Fibroblast of mammary gland (primary cell): ENCODE data around the gene ATF7IP2.

ENCODE experiments used
- DNase-seq: peaks from one replicate; pipeline ENCODE4 v3.0.0-alpha.2; 2010; ENCODE audit warnings: low read depth
- H3K4me3 ChIP-seq: 2 replicates; pipeline ENCODE4 v1.5.1; 2011; ENCODE audit warnings: low read depth, mild to moderate bottlenecking, low read length, moderate library complexity; ENCODE audit not compliant: control insufficient read depth
- CTCF ChIP-seq: conservative IDR thresholded peaks from 2 replicates; pipeline ENCODE4 v1.5.1; 2011; ENCODE audit warnings: low read depth, low read length, inconsistent platforms; ENCODE audit not compliant: control insufficient read depth, insufficient read depth

Gene ATF7IP2

GRCh38 chr16:10367616-10368188 lies 18.2 kb upstream of the ATF7IP2 start:
- no peak overlapping the region for H3K4me3 ChIP-seq
- no peak for DNase-seq
- TF ChIP-seq CTCF, result no peak

- TF ChIP-seq CTCF, result no peak
- H3K4me3 ChIP-seq, result no peak overlapping the region
- no peak for DNase-seq
Measured at GRCh38 chr16:10368969-10369551, 16.8 kb upstream of the ATF7IP2 start.

GRCh38 chr16:10370096-10370726 lies 15.7 kb upstream of the ATF7IP2 start:
- TF ChIP-seq CTCF, result no peak
- no peak overlapping the region for H3K4me3 ChIP-seq
- DNase-seq, result no peak

GRCh38 chr16:10371592-10371991 lies 14.3 kb upstream of the ATF7IP2 start:
- TF ChIP-seq CTCF, result no peak
- H3K4me3 ChIP-seq, result no peak overlapping the region
- no peak for DNase-seq

- no peak overlapping the region for H3K4me3 ChIP-seq
- DNase-seq, result no peak
- TF ChIP-seq CTCF, result no peak
Measured at GRCh38 chr16:10373556-10373955, 12.3 kb upstream of the ATF7IP2 start.

DNA sequence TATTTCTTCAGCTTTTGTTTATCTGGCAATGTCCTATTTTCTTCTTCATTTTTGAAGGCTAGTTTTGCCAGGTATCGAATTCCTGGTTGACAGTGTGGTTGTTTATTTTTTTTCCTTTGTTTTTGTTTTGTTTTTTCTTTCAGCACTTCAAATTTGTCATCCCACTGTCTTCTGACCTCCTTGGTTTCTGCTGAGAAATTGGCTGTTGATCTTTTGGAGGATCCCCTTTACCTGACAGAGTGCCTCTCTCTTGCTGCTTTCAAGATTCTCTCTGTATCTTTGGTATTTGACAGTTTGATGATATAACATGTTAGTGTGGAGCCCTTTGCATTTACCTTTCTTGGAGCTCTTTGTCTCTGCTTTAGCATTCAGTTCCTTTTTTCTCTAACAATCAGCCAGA lies 9.6 kb upstream of the ATF7IP2 start:
- no peak for TF ChIP-seq CTCF
- H3K4me3 ChIP-seq, result no peak overlapping the region

More for the DNA sequence above, 9.6 kb upstream of the ATF7IP2 start:
- DNase-seq, result no peak
